HepG2 (cell line): ENCODE measurements around the gene PPP4C. TPM values are rescaled to one million over a fixed set of nuclear protein-coding genes. Genes with fewer than 3 reads are reported as not detected.

Source experiments
- DMAP1 ChIP-seq: IDR thresholded peaks from 2 replicates; pipeline ENCODE4 v1.6.1; 2016
- FOXJ3 ChIP-seq: sonication (generic); formaldehyde crosslinking; IDR thresholded peaks from 2 replicates; pipeline ENCODE4 v1.4.0; 2020; ENCODE audit warnings: missing genetic modification reagents, mild to moderate bottlenecking, borderline replicate concordance
- JDP2 ChIP-seq: sonication (generic); formaldehyde crosslinking; IDR thresholded peaks from 2 replicates; pipeline ENCODE4 v1.8.1; 2022; ENCODE audit warnings: missing genetic modification reagents, borderline replicate concordance
- NR2F6 ChIP-seq, 2 experiments: IDR thresholded peaks; 2 replicates each; pipeline ENCODE4 v1.6.1; 2016; ENCODE audit warnings: antibody characterized with exemption in 1 of 2, mild to moderate bottlenecking in 1 of 2
- NRL ChIP-seq: sonication (generic); formaldehyde crosslinking; IDR thresholded peaks from 2 replicates; pipeline ENCODE4 v1.5.0; 2020; ENCODE audit warnings: missing genetic modification reagents, mild to moderate bottlenecking, moderate library complexity, borderline replicate concordance
- SOX5 ChIP-seq: IDR thresholded peaks from 2 replicates; pipeline ENCODE4 v1.6.1; 2016; ENCODE audit warnings: borderline replicate concordance
- SP4 ChIP-seq: sonication (generic); formaldehyde crosslinking; IDR thresholded peaks from 2 replicates; pipeline ENCODE4 v1.8.1; 2023; ENCODE audit warnings: mild to moderate bottlenecking, missing genetic modification reagents
- SP5 ChIP-seq: IDR thresholded peaks from 2 replicates; pipeline ENCODE4 v1.6.1; 2016; ENCODE audit warnings: low read depth, borderline replicate concordance
- SSRP1 ChIP-seq: IDR thresholded peaks from 2 replicates; pipeline ENCODE4 v1.6.1; 2016; ENCODE audit warnings: control low read depth
- ZNF33A ChIP-seq: sonication (generic); formaldehyde crosslinking; IDR thresholded peaks from 2 replicates; pipeline ENCODE4 v1.5.1; 2020; ENCODE audit warnings: missing genetic modification reagents, mild to moderate bottlenecking, moderate library complexity, borderline replicate concordance
- ZNF549 ChIP-seq: sonication (generic); formaldehyde crosslinking; IDR thresholded peaks from 2 replicates; pipeline ENCODE4 v1.5.0; 2020; ENCODE audit warnings: missing genetic modification reagents
- ZNF569 ChIP-seq: sonication (generic); formaldehyde crosslinking; IDR thresholded peaks from 2 replicates; pipeline ENCODE4 v1.5.0; 2020; ENCODE audit warnings: mild to moderate bottlenecking, missing genetic modification reagents, moderate library complexity, borderline replicate concordance
- ZNF7 ChIP-seq: IDR thresholded peaks from 2 replicates; pipeline ENCODE4 v1.6.1; 2016; ENCODE audit warnings: missing biosample characterization, missing genetic modification reagents
- ZSCAN29 ChIP-seq: sonication (generic); formaldehyde crosslinking; conservative IDR thresholded peaks from 2 replicates; pipeline ENCODE4 v1.4.0; 2020; ENCODE audit warnings: mild to moderate bottlenecking, missing genetic modification reagents
- polyA plus RNA-seq, 8 experiments: library from polyadenylated mRNA; depleted of rRNA in 3 of 8; stranded (reverse) in 7 of 8; unstranded in 1 of 8; fragments of >200 nt; fragmentation: Illumina TruSeq in 4 of 8; extraction: Trizol in 4 of 8; gene quantifications; 2 replicates each; pipeline versions ENCODE4 v1.2.1 to v1.2.3, GENCODE V29; 2011 to 2016; ENCODE audit warnings: low read depth in 4 of 8, missing spikeins in 1 of 8, mixed read lengths in 1 of 8; ENCODE audit not compliant: insufficient read depth in 1 of 8
- total RNA-seq, 5 experiments: library from RNA; depleted of rRNA; stranded (reverse); fragments of >200 nt; fragmentation: Illumina TruSeq; extraction: Trizol; gene quantifications; 2 replicates each; pipeline ENCODE4 v1.2.3, GENCODE V29; 2016; ENCODE audit warnings: low read depth in 1 of 5
- TF ChIP-seq, protein P1 (sequence below): sonication (generic); formaldehyde crosslinking; IDR thresholded peaks from 2 replicates; pipeline ENCODE4 v1.9.0; 2021; ENCODE audit warnings: missing genetic modification reagents, borderline replicate concordance
- TF ChIP-seq, protein P2 (sequence below): sonication (generic); formaldehyde crosslinking; IDR thresholded peaks from 2 replicates; pipeline ENCODE4 v1.4.0; 2020; ENCODE audit warnings: missing genetic modification reagents

PPP4C gene
- total and polyA plus RNA-seq, 2 of the 13 experiments (the other 11 are each of a cell fraction or from before 2014, with no cell fraction given): 176 to 220 TPM

DNA sequence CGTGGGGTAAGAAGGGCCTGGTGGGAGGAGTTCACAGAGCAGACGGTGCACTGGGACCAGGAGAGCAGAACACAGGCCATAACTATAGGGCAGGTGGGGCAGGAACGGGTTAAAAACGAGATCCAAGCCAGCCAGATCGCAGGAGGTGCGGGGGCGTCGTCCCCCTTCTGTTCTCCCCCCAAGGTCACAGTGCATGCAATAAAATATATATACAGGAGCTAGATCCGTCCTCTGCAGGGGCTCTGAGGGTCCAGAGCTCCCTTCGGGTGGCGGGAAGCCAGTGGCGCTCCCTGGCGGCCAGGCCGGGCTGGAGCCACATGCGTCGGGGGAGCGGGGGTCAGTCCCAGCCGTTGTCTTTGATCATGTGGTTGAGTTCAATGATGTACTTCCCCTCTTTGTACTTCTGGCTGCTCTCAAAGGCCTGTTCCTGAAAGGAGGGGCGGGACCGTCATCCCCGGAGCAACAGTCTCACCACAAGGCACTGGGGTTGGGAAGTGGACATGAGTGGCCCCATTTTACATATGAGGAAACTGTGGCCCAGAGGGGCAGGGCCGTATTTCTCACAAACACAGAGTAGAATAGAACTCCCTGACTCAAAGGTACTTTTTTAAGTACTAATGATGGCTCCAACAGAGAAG, 16.7 kb downstream of the PPP4C start (continued):
- TF ChIP-seq, protein P1, sequence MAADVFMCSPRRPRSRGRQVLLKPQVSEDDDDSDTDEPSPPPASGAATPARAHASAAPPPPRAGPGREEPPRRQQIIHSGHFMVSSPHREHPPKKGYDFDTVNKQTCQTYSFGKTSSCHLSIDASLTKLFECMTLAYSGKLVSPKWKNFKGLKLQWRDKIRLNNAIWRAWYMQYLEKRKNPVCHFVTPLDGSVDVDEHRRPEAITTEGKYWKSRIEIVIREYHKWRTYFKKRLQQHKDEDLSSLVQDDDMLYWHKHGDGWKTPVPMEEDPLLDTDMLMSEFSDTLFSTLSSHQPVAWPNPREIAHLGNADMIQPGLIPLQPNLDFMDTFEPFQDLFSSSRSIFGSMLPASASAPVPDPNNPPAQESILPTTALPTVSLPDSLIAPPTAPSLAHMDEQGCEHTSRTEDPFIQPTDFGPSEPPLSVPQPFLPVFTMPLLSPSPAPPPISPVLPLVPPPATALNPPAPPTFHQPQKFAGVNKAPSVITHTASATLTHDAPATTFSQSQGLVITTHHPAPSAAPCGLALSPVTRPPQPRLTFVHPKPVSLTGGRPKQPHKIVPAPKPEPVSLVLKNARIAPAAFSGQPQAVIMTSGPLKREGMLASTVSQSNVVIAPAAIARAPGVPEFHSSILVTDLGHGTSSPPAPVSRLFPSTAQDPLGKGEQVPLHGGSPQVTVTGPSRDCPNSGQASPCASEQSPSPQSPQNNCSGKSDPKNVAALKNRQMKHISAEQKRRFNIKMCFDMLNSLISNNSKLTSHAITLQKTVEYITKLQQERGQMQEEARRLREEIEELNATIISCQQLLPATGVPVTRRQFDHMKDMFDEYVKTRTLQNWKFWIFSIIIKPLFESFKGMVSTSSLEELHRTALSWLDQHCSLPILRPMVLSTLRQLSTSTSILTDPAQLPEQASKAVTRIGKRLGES (CRISPR knock-in tag): no peak
- TF ChIP-seq SSRP1: peak; percentile 60; the same call in 1 of the 2 replicates
- no peak for TF ChIP-seq JDP2 (CRISPR knock-in tag)
- no peak for TF ChIP-seq ZNF549
- no peak for TF ChIP-seq ZNF7 (CRISPR knock-in tag)
- TF ChIP-seq NRL: peak; percentile 62
- no peak for TF ChIP-seq ZNF33A (CRISPR knock-in tag)
- peak; percentile 49 for TF ChIP-seq FOXJ3
- TF ChIP-seq SP5: peak; percentile 72; the same call in 1 of the 2 replicates
- no peak; the same call in 1 of the 2 replicates for TF ChIP-seq ZNF569 (CRISPR knock-in tag)
- TF ChIP-seq, protein P2, sequence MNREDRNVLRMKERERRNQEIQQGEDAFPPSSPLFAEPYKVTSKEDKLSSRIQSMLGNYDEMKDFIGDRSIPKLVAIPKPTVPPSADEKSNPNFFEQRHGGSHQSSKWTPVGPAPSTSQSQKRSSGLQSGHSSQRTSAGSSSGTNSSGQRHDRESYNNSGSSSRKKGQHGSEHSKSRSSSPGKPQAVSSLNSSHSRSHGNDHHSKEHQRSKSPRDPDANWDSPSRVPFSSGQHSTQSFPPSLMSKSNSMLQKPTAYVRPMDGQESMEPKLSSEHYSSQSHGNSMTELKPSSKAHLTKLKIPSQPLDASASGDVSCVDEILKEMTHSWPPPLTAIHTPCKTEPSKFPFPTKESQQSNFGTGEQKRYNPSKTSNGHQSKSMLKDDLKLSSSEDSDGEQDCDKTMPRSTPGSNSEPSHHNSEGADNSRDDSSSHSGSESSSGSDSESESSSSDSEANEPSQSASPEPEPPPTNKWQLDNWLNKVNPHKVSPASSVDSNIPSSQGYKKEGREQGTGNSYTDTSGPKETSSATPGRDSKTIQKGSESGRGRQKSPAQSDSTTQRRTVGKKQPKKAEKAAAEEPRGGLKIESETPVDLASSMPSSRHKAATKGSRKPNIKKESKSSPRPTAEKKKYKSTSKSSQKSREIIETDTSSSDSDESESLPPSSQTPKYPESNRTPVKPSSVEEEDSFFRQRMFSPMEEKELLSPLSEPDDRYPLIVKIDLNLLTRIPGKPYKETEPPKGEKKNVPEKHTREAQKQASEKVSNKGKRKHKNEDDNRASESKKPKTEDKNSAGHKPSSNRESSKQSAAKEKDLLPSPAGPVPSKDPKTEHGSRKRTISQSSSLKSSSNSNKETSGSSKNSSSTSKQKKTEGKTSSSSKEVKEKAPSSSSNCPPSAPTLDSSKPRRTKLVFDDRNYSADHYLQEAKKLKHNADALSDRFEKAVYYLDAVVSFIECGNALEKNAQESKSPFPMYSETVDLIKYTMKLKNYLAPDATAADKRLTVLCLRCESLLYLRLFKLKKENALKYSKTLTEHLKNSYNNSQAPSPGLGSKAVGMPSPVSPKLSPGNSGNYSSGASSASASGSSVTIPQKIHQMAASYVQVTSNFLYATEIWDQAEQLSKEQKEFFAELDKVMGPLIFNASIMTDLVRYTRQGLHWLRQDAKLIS: no peak
- TF ChIP-seq SOX5: peak; percentile 87; the same call in 1 of the 2 replicates
- peak; percentile 48 for TF ChIP-seq NR2F6 (IDR thresholded peaks at IDR 0.05)
- TF ChIP-seq NR2F6 (CRISPR knock-in tag; IDR thresholded peaks at IDR 0.05): peak; percentile 67; the same call in 1 of the 2 replicates
- peak; percentile 86 for TF ChIP-seq DMAP1
- TF ChIP-seq SP4 (CRISPR knock-in tag): no peak
- peak; percentile 99 for TF ChIP-seq ZSCAN29 (CRISPR knock-in tag)
- TF ChIP-seq, all 625 proteins: peak for 288
